GM12878 (cell line): ENCODE data around the gene SHROOM2. TPM values are rescaled to one million over a fixed set of nuclear protein-coding genes. Genes with fewer than 3 reads are reported as not detected.

ENCODE experiments used
- ATAC-seq: fragments of 200-7000 bp; cut with Tn5 transposase; 3 replicates; pipeline ENCODE4 v1.9.1; 2020; ENCODE audit warnings: mild to moderate bottlenecking, moderate library complexity
- BruUV-seq: library from RNA; stranded (reverse); fragments of 400-500 nt; replicated peaks from 2 replicates; lab custom pipeline; 2021; lab: Mats Ljungman, UMichigan
- CTCF ChIA-PET: fragments of 300-600 bp; sonication (Branson Sonifier 250); formaldehyde crosslinking; extraction: SDS; loops from one replicate; lab custom pipeline; 2021; ENCODE audit warnings: inconsistent platforms; lab: Yijun Ruan, JAX
- POLR2A ChIA-PET: fragments of 350-600 bp; formaldehyde crosslinking; extraction: SDS; loops from one replicate; lab custom pipeline; 2021; ENCODE audit warnings: inconsistent platforms; lab: Charles Lee
- RAD21 ChIA-PET: fragments of 300-600 bp; sonication (Branson Sonifier 250); formaldehyde crosslinking; loops from one replicate; lab custom pipeline; 2023; ENCODE audit warnings: antibody characterized with exemption; ENCODE audit not compliant: unreplicated experiment; lab: Charles Lee
- SMC1A ChIA-PET: fragments of 300-600 bp; sonication (Branson Sonifier 250); formaldehyde crosslinking; loops from one replicate; lab custom pipeline; 2023; ENCODE audit not compliant: unreplicated experiment, uncharacterized antibody; lab: Charles Lee
- DNase-seq: peaks from one replicate; pipeline ENCODE4 v3.0.0-alpha.2; 2011; ENCODE audit warnings: low read depth, low spot score
- FAIRE-seq: peaks from 3 replicates; lab custom pipeline; 2011; peaks lifted over from hg19 to GRCh38; lab: Jason Lieb, UNC
- H2AFZ ChIP-seq: 2 replicates; pipeline ENCODE4 v1.6.0; 2011; ENCODE audit warnings: low read depth, low read length, control low read depth; ENCODE audit not compliant: control insufficient read depth
- H3K27ac ChIP-seq: 2 replicates; pipeline ENCODE4 v1.5.1; 2011; ENCODE audit warnings: control low read depth; ENCODE audit not compliant: control insufficient read depth, insufficient read depth
- H3K27me3 ChIP-seq, 2 experiments: replicated peaks in 1 of 2; 2 replicates each; pipeline versions ENCODE4 v1.6.0 to v1.6.1; 2011; ENCODE audit warnings: low read length in 1 of 2; ENCODE audit not compliant: control insufficient read depth in 2 of 2, insufficient read depth in 2 of 2
- H3K36me3 ChIP-seq, 2 experiments: 2 replicates each; pipeline ENCODE4 v1.5.1; 2011; ENCODE audit warnings: low read length in 1 of 2; ENCODE audit not compliant: control insufficient read depth in 2 of 2, insufficient read depth in 2 of 2
- H3K4me1 ChIP-seq: 2 replicates; pipeline ENCODE4 v1.6.1; 2011; ENCODE audit warnings: mild to moderate bottlenecking, low read length, moderate library complexity, mixed read lengths; ENCODE audit not compliant: control insufficient read depth, insufficient read depth
- H3K4me2 ChIP-seq: 2 replicates; pipeline ENCODE4 v1.6.0; 2011; ENCODE audit warnings: control low read depth; ENCODE audit not compliant: control insufficient read depth, insufficient read depth
- H3K4me3 ChIP-seq: fragments of 200-600 bp; sonication (generic); 2 replicates; pipeline ENCODE4 v1.5.1; 2016
- H3K79me2 ChIP-seq: 2 replicates; pipeline ENCODE4 v1.6.0; 2011; ENCODE audit warnings: low read length; ENCODE audit not compliant: control insufficient read depth, insufficient read depth
- H3K9ac ChIP-seq: 2 replicates; pipeline ENCODE4 v1.8.0; 2011; ENCODE audit warnings: low read length, control low read depth, mixed read lengths; ENCODE audit not compliant: control insufficient read depth, insufficient read depth
- H3K9me3 ChIP-seq: replicated peaks from 3 replicates; pipeline ENCODE4 v1.5.1; 2011; ENCODE audit warnings: mild to moderate bottlenecking, low read length; ENCODE audit not compliant: control insufficient read depth, insufficient read depth
- H4K20me1 ChIP-seq: 2 replicates; pipeline ENCODE4 v1.6.0; 2011; ENCODE audit not compliant: control insufficient read depth, insufficient read depth
- E2F8 ChIP-seq: fragments of 450-650 bp; IDR thresholded peaks from 2 replicates; pipeline ENCODE4 v1.6.1; 2018; ENCODE audit warnings: mild to moderate bottlenecking, low read depth, moderate library complexity; ENCODE audit not compliant: partially characterized antibody
- EZH2 ChIP-seq: IDR thresholded peaks from 2 replicates; pipeline ENCODE4 v1.6.1; 2012; ENCODE audit warnings: low read depth, mild to moderate bottlenecking, control low read depth, inconsistent platforms, low read length, borderline replicate concordance; ENCODE audit not compliant: control insufficient read depth
- FOXK2 ChIP-seq: fragments of 450-650 bp; IDR thresholded peaks from 2 replicates; pipeline ENCODE4 v1.6.1; 2017; ENCODE audit warnings: mild to moderate bottlenecking, moderate library complexity
- GATAD2B ChIP-seq: fragments of 450-650 bp; conservative IDR thresholded peaks from 2 replicates; pipeline ENCODE4 v1.6.1; 2017; ENCODE audit warnings: low read depth, mild to moderate bottlenecking, moderate library complexity
- MEF2A ChIP-seq: IDR thresholded peaks from 2 replicates; pipeline ENCODE4 v1.6.1; 2011; ENCODE audit warnings: low read depth, mild to moderate bottlenecking, low read length, moderate library complexity; ENCODE audit not compliant: insufficient read depth
- MLLT1 ChIP-seq: fragments of 450-650 bp; IDR thresholded peaks from 2 replicates; pipeline ENCODE4 v1.6.1; 2016; ENCODE audit warnings: mild to moderate bottlenecking
- RFX5 ChIP-seq: IDR thresholded peaks from 2 replicates; pipeline ENCODE4 v1.6.1; 2011; ENCODE audit warnings: low read depth, low read length, improper control_type of control experiment
- ZNF217 ChIP-seq: fragments of 450-650 bp; IDR thresholded peaks from 2 replicates; pipeline ENCODE4 v1.6.1; 2017; ENCODE audit warnings: antibody characterized with exemption, mild to moderate bottlenecking
- ZNF274 ChIP-seq: IDR thresholded peaks from one replicate; pipeline ENCODE4 v1.8.0; 2011; ENCODE audit not compliant: insufficient read length, insufficient read depth
- WGBS: methylation state at CpG from one replicate; pipeline ENCODE4 v1.1.6; 2016; ENCODE audit warnings: low lambda C conversion rate; ENCODE audit not compliant: insufficient replicate concordance, insufficient coverage; ENCODE audit errors: missing lambda C conversion rate; 5-methylcytosine and 5-hydroxymethylcytosine counted together
- in situ Hi-C: fragments of 300-500 bp; cut with MboI; formaldehyde crosslinking; loops from 9 replicates; pipeline ENCODE4 v1.14.3; 2018; ENCODE audit warnings: mixed read lengths
- intact Hi-C: fragments of 100-400 bp; cut with micrococcal nuclease; formaldehyde crosslinking; loops from one replicate; pipeline ENCODE4 v1.14.2; 2022; ENCODE audit not compliant: unreplicated experiment
- polyA plus RNA-seq, 11 experiments: library from polyadenylated mRNA; depleted of rRNA in 4 of 11; unstranded in 6 of 11; stranded (reverse) in 5 of 11; fragments of >200 nt; fragmentation: Nextera tagmentation in 4 of 11; fragmentation: Illumina TruSeq in 1 of 11; extraction: Ambion mirVana in 4 of 11; extraction: Trizol in 1 of 11; gene quantifications; 1 replicate in 1 of 11; 2 replicates in 10 of 11; pipeline versions ENCODE4 v1.2.1 to v1.2.3, GENCODE V29; 2011 to 2016; ENCODE audit warnings: inconsistent platforms in 2 of 11, missing spikeins in 2 of 11, low read depth in 1 of 11
- total RNA-seq, 4 experiments: library from RNA; depleted of rRNA in 3 of 4; stranded (reverse); fragments of >200 nt in 3 of 4; fragmentation: Illumina TruSeq in 1 of 4; extraction: Trizol in 1 of 4; gene quantifications; 2 replicates each; pipeline versions ENCODE4 v1.2.1 to v1.2.3, GENCODE V29; 2013 to 2021
- TF ChIP-seq, protein P1 (sequence below): fragments of 450-650 bp; formaldehyde crosslinking; IDR thresholded peaks from 2 replicates; pipeline ENCODE4 v1.5.0; 2022; ENCODE audit warnings: mild to moderate bottlenecking, missing genetic modification characterization

The SHROOM2 gene
- total and polyA plus RNA-seq, 10 of the 15 experiments (the other 5 are each of a cell fraction or from before 2014, with no cell fraction given) = under 0.01 to 0.15 (median 0.09) TPM; not detected in 2

DNA sequence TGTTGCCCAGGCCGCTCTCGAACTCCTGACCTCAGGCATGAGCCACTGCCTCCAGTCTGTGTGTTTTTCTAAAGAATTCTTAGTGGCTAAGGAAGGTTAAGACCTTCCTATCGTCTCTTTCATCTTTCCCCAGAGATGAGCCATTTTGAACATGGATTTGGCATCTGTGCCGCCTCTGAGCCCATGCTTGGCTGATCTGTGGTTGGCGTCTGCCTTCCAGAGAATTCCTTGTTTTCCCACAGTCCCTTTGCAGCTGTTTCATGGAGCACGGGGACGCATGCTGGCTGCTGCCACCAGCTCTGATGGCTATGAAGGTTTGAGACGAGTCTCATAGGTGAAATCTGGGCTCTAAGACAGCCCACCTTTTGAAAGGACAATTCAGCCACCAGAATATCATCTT is 60.4 kb downstream of the SHROOM2 start:
- no TSS peak for BruUV-seq
- Histone ChIP-seq H3K27ac (no peak overlapping the region), H3K9me3 (no peaks in the 10 kb centered on the region), H3K36me3 (no peaks in the 10 kb centered on the region), H3K4me1 (no peaks in the 10 kb centered on the region), H3K4me2 (no peak overlapping the region), H4K20me1 (no peaks in the 10 kb centered on the region), H3K9ac (no peak overlapping the region), H3K4me3 (no peak overlapping the region), H3K79me2 (no peaks in the 10 kb centered on the region), H2AFZ (no peak overlapping the region), H3K27me3 (no peaks in the 10 kb centered on the region)
- WGBS = 21% methylated on average over 8 of the region's 8 CpGs
- CTCF ChIA-PET = no interaction called here
- no peak for DNase-seq
- RAD21 ChIA-PET = no interaction called here
- SMC1A ChIA-PET = no interaction called here
- in situ Hi-C loops = no loop called here
- intact Hi-C loops = no loop called here
- no peak for FAIRE-seq
- POLR2A ChIA-PET = no interaction called here
- ATAC-seq = no peak
- TF ChIP-seq RFX5 (no peak), ZNF217 (no peak)

DNA sequence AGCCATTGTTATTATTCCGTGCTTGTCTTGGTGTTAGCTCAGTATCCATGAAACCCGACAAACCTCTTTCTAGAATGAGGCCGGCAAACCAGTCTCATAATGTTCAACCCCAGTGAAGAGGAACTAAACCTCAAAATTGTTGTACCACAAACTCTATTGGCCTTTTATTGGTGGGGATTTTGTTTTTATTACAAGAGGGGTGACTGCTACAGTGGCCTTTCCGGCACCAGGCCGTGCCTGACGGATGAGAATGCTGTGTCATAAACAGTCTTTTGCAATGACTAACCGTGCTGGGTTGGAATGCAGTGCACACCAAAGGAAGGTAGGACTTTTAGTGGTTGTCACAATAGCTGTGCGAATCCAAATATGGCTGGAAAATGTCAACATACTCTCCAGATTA is 60.8 kb downstream of the SHROOM2 start:
- in situ Hi-C loops (no loop called here), intact Hi-C loops (no loop called here)
- SMC1A ChIA-PET = no interaction called here
- no peak for DNase-seq
- no peaks in the 10 kb centered on the region for H3K27me3 ChIP-seq
- RAD21 ChIA-PET = no interaction called here
- 69% methylated on average over 8 of the region's 8 CpGs for WGBS
- H3K36me3 ChIP-seq = no peaks in the 10 kb centered on the region
- no peak overlapping the region for H2AFZ ChIP-seq
- no peaks in the 10 kb centered on the region for H4K20me1 ChIP-seq
- ATAC-seq = no peak
- H3K4me2 ChIP-seq = no peak overlapping the region
- no peaks in the 10 kb centered on the region for H3K4me1 ChIP-seq
- H3K9ac ChIP-seq = no peak overlapping the region
- POLR2A ChIA-PET = no interaction called here
- FAIRE-seq = no peak
- no peaks in the 10 kb centered on the region for H3K79me2 ChIP-seq
- no peak overlapping the region for H3K27ac ChIP-seq
- CTCF ChIA-PET = no interaction called here
- H3K4me3 ChIP-seq = no peak overlapping the region
- no peaks in the 10 kb centered on the region for H3K9me3 ChIP-seq
- no TSS peak for BruUV-seq
- no peak for TF ChIP-seq GATAD2B
- TF ChIP-seq ZNF274 = no peak
- TF ChIP-seq, protein P1, sequence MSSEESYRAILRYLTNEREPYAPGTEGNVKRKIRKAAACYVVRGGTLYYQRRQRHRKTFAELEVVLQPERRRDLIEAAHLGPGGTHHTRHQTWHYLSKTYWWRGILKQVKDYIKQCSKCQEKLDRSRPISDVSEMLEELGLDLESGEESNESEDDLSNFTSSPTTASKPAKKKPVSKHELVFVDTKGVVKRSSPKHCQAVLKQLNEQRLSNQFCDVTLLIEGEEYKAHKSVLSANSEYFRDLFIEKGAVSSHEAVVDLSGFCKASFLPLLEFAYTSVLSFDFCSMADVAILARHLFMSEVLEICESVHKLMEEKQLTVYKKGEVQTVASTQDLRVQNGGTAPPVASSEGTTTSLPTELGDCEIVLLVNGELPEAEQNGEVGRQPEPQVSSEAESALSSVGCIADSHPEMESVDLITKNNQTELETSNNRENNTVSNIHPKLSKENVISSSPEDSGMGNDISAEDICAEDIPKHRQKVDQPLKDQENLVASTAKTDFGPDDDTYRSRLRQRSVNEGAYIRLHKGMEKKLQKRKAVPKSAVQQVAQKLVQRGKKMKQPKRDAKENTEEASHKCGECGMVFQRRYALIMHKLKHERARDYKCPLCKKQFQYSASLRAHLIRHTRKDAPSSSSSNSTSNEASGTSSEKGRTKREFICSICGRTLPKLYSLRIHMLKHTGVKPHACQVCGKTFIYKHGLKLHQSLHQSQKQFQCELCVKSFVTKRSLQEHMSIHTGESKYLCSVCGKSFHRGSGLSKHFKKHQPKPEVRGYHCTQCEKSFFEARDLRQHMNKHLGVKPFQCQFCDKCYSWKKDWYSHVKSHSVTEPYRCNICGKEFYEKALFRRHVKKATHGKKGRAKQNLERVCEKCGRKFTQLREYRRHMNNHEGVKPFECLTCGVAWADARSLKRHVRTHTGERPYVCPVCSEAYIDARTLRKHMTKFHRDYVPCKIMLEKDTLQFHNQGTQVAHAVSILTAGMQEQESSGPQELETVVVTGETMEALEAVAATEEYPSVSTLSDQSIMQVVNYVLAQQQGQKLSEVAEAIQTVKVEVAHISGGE (CRISPR knock-in tag) = no peak
- TF ChIP-seq MLLT1 = no peak
- TF ChIP-seq MEF2A = no peak
- no peak for TF ChIP-seq FOXK2
- no peak for TF ChIP-seq EZH2
- TF ChIP-seq E2F8 = no peak
